GM12875 (cell line): ENCODE data around the gene ZNF837.
A peak's percentile ranks its signal among the peaks of the same experiment; 100 is the strongest.

Experiments used
- H3K4me3 ChIP-seq: one replicate; pipeline ENCODE4 v1.5.1; 2011; ENCODE audit warnings: low read depth, low read length, control low read depth
- CTCF ChIP-seq: IDR thresholded peaks from 2 replicates; pipeline ENCODE4 v1.5.1; 2011; ENCODE audit warnings: low read depth, mild to moderate bottlenecking, control low read depth, inconsistent platforms, low read length, moderate library complexity, borderline replicate concordance; ENCODE audit not compliant: insufficient read depth

Gene ZNF837

GRCh38 chr19:58400316-58400915 is 19.6 kb upstream of the ZNF837 start:
- peak overlapping the region; percentile 56 for H3K4me3 ChIP-seq
- TF ChIP-seq CTCF: no peak

GRCh38 chr19:58399903-58400302 is 19.1 kb upstream of the ZNF837 start:
- H3K4me3 ChIP-seq: no peak overlapping the region

GRCh38 chr19:58398545-58398944 is 17.7 kb upstream of the ZNF837 start:
- TF ChIP-seq CTCF: no peak
- no peak overlapping the region for H3K4me3 ChIP-seq

More at GRCh38 chr19:58399903-58400302, 19.1 kb upstream of the ZNF837 start:
- TF ChIP-seq CTCF: no peak

GRCh38 chr19:58398087-58398486 is 17.3 kb upstream of the ZNF837 start:
- no peak overlapping the region for H3K4me3 ChIP-seq
- TF ChIP-seq CTCF: no peak

- no peak overlapping the region for H3K4me3 ChIP-seq
- TF ChIP-seq CTCF: no peak
Observed at GRCh38 chr19:58397533-58398037, 16.8 kb upstream of the ZNF837 start.

GRCh38 chr19:58396691-58397532 is 16.1 kb upstream of the ZNF837 start:
- no peak for TF ChIP-seq CTCF
- no peak overlapping the region for H3K4me3 ChIP-seq
